Stimulated activated CD8-positive, alpha-beta memory T cell treated with anti-CD3 and anti-CD28 coated beads, Interleukin-4, amount 100 ng/mL, for 4 hours (primary cell): ENCODE measurements around the gene PIEZO1.

ENCODE experiments used
- DNase-seq, 2 donors: peaks; one replicate each; pipeline ENCODE4 v3.0.0-alpha.2; 2020; ENCODE audit warnings: low read depth in 2 of 2, low spot score in 1 of 2

The PIEZO1 gene

DNA sequence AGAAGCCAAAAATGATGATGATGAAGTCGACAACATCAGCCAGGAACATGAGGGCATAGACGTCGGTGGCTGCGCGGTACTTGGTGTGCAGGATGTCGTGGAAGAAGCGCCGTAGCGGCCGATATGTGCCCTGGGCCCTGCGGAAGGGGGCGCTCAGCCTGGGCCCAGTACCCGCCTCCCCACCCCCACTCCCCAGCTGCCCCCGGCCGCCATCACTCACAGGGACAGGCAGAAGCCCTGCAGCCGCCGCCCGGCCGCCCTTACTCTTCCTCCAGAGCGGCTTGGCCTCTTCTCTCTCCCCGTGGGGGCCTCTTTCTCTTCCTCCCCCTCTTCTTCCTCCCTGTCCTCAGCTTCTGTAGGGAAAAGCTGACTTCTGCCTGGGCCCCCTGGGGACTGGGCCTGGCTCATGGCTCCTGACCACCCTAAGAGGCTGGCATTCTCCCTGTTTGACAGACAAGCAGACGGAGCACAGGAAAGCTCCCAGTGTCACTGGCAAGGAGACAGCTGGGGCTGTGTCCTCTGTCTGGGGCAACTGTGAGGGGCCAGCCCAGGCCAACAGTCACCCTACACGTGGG is 64.5 kb downstream of the PIEZO1 start:
- no peak for DNase-seq

DNA sequence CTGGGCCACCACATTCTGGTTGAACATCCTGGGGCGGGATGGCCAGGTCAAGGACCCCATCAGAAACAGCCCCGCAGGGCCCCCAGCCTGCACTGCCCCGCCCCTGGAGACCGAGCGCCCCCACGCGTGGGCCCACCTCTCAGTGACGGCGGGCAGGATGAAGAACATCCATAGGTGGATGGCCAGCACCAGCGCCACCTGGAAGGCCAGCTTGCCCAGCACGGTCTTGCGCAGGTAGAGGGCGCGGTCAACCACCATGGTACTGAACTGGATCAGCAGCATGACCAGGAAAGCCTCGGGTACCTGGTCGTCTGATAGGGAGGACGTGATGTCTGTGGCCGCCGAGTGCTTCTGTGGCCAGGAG is 65.1 kb downstream of the PIEZO1 start:
- no peak for DNase-seq

DNA sequence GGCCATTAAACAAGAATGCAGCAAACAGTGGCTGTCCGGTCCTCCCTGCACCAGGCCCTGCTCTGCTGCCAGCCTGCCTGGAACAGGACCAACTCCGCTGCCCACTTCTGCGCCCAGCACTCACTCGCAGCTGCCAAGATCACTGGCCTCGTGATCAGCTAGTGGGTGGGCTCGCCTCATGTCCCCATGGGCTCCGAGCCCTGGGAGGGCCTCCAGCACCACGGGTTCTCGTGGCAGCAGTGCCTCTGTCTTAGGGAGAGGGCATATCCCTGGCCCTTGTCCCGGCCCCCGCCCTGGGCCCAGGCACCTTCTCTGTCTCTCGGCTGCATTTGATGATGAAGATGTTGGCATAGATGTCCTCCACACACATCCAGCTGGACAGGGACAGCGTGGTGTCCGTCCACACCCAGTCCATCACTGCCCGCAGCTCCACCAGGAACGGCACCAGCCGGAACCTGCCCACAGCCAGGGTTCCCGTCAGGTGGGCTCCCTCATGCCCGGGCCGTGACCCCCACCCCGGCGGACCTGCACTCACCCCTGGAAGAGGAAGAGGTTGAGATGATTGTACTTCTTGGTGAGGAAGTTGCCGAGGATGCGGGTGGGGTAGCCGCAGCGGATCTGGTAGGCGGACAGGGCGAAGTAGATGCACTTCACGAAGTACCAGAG is 65.6 kb downstream of the PIEZO1 start:
- DNase-seq = no peak

GRCh38 chr16:88718178-88718577 is 66.8 kb downstream of the PIEZO1 start:
- no peak for DNase-seq

GRCh38 chr16:88716601-88717001 is 68.4 kb downstream of the PIEZO1 start:
- DNase-seq = no peak

DNA sequence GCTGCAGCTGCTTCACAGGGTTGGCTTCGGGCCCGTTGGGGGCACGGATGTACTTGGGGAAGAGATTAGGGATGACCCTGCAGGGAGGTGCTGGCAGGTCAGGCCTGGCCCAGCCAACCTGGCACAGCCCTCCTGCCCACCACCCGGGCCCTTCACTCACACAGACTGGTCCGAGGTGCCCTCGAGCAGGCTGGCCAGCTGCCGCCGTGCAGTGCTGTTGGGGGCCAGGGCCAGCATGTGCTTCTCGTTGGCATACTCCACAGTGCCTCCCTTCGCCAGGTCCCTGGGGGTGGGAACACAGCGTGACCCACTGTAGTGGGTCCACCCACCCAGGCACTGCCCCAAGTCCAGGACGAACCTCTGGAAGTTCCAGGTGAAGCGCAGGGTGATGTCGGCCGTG is 68.8 kb downstream of the PIEZO1 start:
- DNase-seq = no peak

- DNase-seq = no peak
Measured at GRCh38 chr16:88715312-88716190, 69.5 kb downstream of the PIEZO1 start.

- no peak for DNase-seq
Measured at GRCh38 chr16:88714420-88715302, 70.4 kb downstream of the PIEZO1 start.

DNA sequence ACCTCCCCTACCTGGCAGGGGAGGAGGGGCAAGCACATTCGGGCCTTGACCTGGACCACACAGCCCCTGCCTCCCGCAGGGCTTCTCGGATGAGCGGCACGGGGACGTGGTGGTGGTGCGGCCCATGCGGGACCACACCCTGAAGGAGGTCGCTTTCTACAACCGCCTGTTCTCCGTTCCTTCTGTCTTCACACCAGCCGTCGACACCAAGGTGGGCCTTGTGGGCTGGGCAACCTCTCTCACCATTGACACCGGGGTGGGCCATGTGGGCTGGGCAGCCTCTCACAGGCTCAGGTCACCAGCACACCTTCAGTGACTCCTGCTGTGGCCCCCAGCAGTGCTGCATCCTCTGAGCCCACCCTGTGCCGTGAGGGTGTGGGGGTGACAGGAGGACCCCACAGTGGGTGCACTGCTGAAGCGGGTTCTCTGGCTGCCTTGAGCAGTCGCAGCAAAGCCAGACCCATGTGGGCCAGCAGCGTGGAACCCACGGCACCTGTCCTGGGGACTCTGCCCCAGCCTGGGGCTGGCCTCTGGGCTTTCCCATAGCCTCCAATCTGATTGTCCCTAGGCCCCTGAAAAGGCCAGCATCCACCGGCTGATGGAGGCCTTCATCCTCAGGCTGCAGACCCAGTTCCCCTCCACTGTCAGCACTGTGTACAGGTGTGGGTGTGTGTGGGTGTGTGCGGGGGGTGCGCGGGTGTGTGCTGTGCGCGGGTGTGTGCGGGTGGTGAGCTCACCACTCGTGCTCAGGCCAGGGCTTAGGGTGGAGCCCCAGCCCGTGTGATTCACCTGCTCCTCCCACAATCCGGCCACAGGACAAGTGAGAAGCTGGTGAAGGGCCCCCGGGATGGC is 71.2 kb downstream of the PIEZO1 start:
- no peak for DNase-seq

- DNase-seq = no peak
Measured at GRCh38 chr16:88713054-88713453, 72.0 kb downstream of the PIEZO1 start.

DNA sequence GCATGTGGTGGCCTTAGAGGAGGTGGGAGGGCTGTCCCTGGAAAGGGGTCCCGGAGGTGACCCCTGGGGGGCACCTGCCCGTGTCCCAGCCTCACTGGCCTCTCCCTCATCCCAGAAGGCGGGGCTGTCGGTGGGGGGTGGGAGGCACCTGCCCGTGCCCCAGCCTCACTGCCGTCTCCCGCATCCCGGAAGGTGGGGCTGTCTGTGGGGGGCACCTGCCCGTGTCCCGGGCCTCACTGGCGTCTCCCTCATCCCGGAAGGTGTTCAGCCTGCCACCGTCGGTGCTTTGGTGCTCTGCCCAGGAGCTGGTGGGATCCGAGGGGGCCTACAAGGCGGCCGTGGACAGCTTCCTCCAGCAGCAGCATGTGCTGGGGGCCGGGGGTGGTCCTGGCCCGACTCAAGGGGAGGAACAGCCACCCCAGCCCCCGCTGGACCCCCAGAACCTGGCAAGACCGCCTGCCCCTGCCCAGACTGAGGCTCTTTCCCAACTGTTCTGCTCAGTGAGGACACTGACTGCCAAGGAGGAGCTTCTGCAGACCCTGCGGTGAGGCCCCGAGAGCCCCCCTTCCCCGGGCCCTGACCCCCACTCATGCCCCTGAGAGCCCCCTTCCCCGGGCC is 72.5 kb downstream of the PIEZO1 start:
- DNase-seq = no peak

DNA sequence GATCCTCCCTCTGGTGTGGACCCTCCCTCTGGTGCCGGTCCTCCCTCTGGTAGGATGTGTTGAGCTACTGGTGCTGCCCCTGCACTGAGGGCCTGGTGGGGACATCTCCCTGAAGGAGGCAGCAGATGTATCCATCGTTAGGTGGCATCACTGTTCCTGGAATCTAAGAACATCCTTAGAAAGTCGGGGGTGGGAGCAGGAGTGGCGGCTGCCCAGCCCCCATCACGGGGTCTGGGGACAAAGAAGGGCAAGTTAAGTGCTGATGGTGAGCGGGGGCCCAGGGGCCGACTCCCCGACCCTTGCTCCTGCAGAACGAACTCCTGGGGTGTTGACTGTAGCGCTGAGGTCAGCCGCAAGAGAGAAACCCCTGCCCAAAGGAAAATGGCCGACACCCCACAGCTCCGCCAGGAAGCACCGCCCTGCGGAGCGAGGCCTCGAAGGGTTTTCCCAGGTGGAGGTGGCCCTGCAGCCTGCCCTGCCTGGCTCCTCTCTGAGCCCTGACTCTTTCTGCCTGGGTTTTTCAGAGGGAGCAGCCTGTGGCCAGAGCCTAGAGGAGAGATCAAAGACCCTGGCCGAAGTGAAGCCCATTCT is 73.2 kb downstream of the PIEZO1 start:
- no peak for DNase-seq

- DNase-seq = no peak
Measured at GRCh38 chr16:88710556-88710955, 74.5 kb downstream of the PIEZO1 start.

GRCh38 chr16:88706965-88707826 is 77.8 kb downstream of the PIEZO1 start:
- DNase-seq = no peak

GRCh38 chr16:88706229-88706964 is 78.6 kb downstream of the PIEZO1 start, which contains the start of the genes CTU2 and RNF166:
TSS of gene CTU2 (plus strand) at chr16:88706503. CDS start at chr16:88706531, 28 bp downstream.
TSS of gene RNF166 (minus strand) at chr16:88706408. CDS start at chr16:88706325, 83 bp downstream.
- peak; percentile 85 for DNase-seq

GRCh38 chr16:88705801-88706228 is 79.2 kb downstream of the PIEZO1 start:
- no peak for DNase-seq

- DNase-seq = no peak
Measured at GRCh38 chr16:88705076-88705684, 79.8 kb downstream of the PIEZO1 start.
